Measurements from ENCODE around the gene CYLD. TPM values are rescaled to one million over a fixed set of nuclear protein-coding genes. Genes with fewer than 3 reads are reported as not detected.
A peak's percentile ranks its signal among the peaks of the same experiment; 100 is the strongest.

Gene CYLD
- total RNA-seq, 1 experiment from 2014 or later = 9.8 TPM

- Mint-ChIP-seq H3K4me3 (ENCODE audit: unreplicated experiment) (peak overlapping the region; percentile 78), H3K36me3 (ENCODE audit: insufficient read depth, unreplicated experiment) (peaks cover 10% of the 10 kb centered on the region), H3K27ac (ENCODE audit: unreplicated experiment) (no peak overlapping the region), H3K9me3 (ENCODE audit: unreplicated experiment) (no peaks in the 10 kb centered on the region), H3K4me1 (ENCODE audit: low read depth, unreplicated experiment) (no peaks in the 10 kb centered on the region), H3K27me3 (ENCODE audit: insufficient read depth, unreplicated experiment) (peaks cover 10% of the 10 kb centered on the region)
- TF ChIP-seq CTCF (IDR thresholded peaks at IDR 0.05; ENCODE audit: insufficient read depth in 1 of 2, low read depth in 1 of 2, low read length in 1 of 2, severe bottlenecking in 1 of 2, unreplicated experiment in 1 of 2) = no peak
- Histone ChIP-seq H3K36me3 (ENCODE audit: control insufficient read depth, insufficient read depth, low read length) (no peaks in the 10 kb centered on the region), H3K4me3 (ENCODE audit: low read depth, low read length) (peak overlapping the region; percentile 24), H3K27me3 (replicated peaks; ENCODE audit: control insufficient read depth, insufficient read depth, low read length) (peaks cover 1% of the 10 kb centered on the region; the same call in 1 of the 2 replicates), H3K4me1 (no peaks in the 10 kb centered on the region; the same call in 1 of the 2 replicates), H3K9me3 (no peaks in the 10 kb centered on the region)
- BruUV-seq (replicated peaks) = no TSS peak
- POLR2A ChIA-PET = interaction anchor here (0.8 kb wide), 1 partner anchor 65 kb away, joined by 3 read pairs; no protein-coding TSS in a partner anchor
- intact Hi-C loops (cut with micrococcal nuclease; ENCODE audit: unreplicated experiment) = loop anchor here (1.0 to 10.0 kb wide), 5 partner anchors 22 to 417 kb away; partner anchors contain the start of gene NKD1
- CTCF ChIA-PET = interaction anchor here (0.7 to 1.4 kb wide), 10 partner anchors 21 to 716 kb away, joined by 3 to 47 read pairs (median 4); partner anchors contain the start of gene CNEP1R1
- DNase-seq = peak in 1 of 2 experiments; percentile 9
Observed at GRCh38 chr16:50741225-50741780, 583 bp upstream of the CYLD start.

DNA sequence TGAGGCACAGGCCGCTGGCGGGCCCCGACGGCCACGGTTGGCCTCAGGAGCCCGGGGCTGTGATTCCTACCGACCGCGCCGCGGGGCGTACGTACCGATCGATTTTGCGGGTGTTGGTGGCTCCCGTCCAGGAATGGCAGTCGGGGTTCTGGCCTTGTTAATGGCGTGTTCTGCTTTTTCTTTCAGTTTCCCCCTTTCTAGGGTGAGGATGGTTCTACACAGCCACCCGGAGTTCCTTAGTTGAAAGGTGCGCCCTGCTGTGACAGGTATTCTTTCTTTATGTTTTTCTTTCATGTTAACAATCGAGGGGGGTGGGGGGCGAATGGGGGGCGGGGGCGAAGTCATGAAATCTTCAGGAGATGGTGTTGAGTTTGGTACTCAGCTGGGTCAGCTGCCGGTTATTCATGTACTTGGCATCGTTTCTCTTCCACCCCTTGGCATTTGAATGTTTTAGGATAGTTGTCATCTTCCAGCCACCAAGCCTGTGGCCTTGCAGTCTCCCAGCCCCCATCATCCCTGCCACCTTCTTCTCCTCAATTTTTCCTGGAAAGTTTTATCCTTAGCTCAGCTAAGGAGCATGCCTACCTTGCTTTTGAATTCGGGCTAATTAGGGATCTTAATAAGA lies 802 bp downstream of the CYLD start:
- Mint-ChIP-seq H3K9me3 (ENCODE audit: unreplicated experiment) (no peaks in the 10 kb centered on the region), H3K4me1 (ENCODE audit: low read depth, unreplicated experiment) (no peaks in the 10 kb centered on the region), H3K27ac (ENCODE audit: unreplicated experiment) (no peak overlapping the region), H3K4me3 (ENCODE audit: unreplicated experiment) (peak overlapping the region; percentile 78), H3K27me3 (ENCODE audit: insufficient read depth, unreplicated experiment) (peaks cover 4% of the 10 kb centered on the region), H3K36me3 (ENCODE audit: insufficient read depth, unreplicated experiment) (peaks cover 10% of the 10 kb centered on the region)
- Histone ChIP-seq H3K9me3 (no peaks in the 10 kb centered on the region), H3K27me3 (replicated peaks; ENCODE audit: control insufficient read depth, insufficient read depth, low read length) (no peaks in the 10 kb centered on the region), H3K36me3 (ENCODE audit: control insufficient read depth, insufficient read depth, low read length) (no peaks in the 10 kb centered on the region), H3K4me1 (no peaks in the 10 kb centered on the region; the same call in 1 of the 2 replicates), H3K4me3 (ENCODE audit: low read depth, low read length) (peak overlapping the region; percentile 76)
- ChIA-PET POLR2A (no interaction called here), CTCF (no interaction called here)
- DNase-seq = peak in 1 of 2 experiments; percentile 11
- intact Hi-C loops (cut with micrococcal nuclease; ENCODE audit: unreplicated experiment) = loop anchor here (5.0 to 10.0 kb wide), 2 partner anchors 195 to 418 kb away; partner anchors contain the start of gene NKD1
- BruUV-seq (replicated peaks) = no TSS peak
- TF ChIP-seq CTCF (IDR thresholded peaks at IDR 0.05; ENCODE audit: insufficient read depth in 1 of 2, low read depth in 1 of 2, low read length in 1 of 2, severe bottlenecking in 1 of 2, unreplicated experiment in 1 of 2) = no peak

DNA sequence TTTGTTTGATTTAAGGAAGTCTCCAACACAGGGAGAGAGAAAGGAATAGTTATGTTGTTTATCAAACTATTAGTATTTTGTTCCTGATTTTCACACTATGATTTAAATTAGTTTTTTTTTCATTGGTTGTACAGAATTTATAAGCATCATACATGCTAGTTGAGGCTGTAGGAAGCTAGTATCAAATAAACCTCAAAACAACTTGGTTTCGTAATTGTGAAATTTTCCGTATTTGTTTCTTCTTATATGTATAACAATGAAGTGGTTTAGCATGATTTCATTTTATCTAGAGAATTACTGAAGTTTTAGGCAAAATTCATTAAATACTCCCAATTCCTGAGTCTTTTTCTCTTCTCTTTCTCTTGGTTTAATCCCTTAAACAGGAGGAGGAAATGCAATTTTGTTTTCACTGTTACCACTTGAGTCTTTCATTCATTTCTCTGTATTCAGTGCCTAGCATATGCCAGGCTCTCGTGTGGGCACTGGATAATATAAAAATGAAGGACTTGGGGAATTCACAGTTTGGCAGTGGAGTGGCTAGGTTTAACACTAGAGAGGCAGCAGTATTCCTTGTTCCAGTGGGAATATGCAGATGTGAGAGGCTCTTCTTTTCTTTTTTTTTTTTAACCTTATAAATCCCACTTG lies 1.8 kb downstream of the CYLD start:
- ChIA-PET POLR2A (no interaction called here), CTCF (interaction anchor here (0.8 kb wide), 1 partner anchor 62 kb away, joined by 5 read pairs; no protein-coding TSS in a partner anchor)
- TF ChIP-seq CTCF (IDR thresholded peaks at IDR 0.05; ENCODE audit: insufficient read depth in 1 of 2, low read depth in 1 of 2, low read length in 1 of 2, severe bottlenecking in 1 of 2, unreplicated experiment in 1 of 2) = no peak
- Mint-ChIP-seq H3K27me3 (ENCODE audit: insufficient read depth, unreplicated experiment) (peaks cover 4% of the 10 kb centered on the region), H3K9me3 (ENCODE audit: unreplicated experiment) (no peaks in the 10 kb centered on the region), H3K27ac (ENCODE audit: unreplicated experiment) (no peak overlapping the region), H3K36me3 (ENCODE audit: insufficient read depth, unreplicated experiment) (peaks cover 10% of the 10 kb centered on the region), H3K4me1 (ENCODE audit: low read depth, unreplicated experiment) (no peaks in the 10 kb centered on the region), H3K4me3 (ENCODE audit: unreplicated experiment) (peak overlapping the region; percentile 78)
- BruUV-seq (replicated peaks) = no TSS peak
- Histone ChIP-seq H3K36me3 (ENCODE audit: control insufficient read depth, insufficient read depth, low read length) (no peaks in the 10 kb centered on the region), H3K4me1 (no peaks in the 10 kb centered on the region; the same call in 1 of the 2 replicates), H3K4me3 (ENCODE audit: low read depth, low read length) (no peak overlapping the region), H3K9me3 (no peaks in the 10 kb centered on the region), H3K27me3 (replicated peaks; ENCODE audit: control insufficient read depth, insufficient read depth, low read length) (no peaks in the 10 kb centered on the region)
- DNase-seq = no peak
- intact Hi-C loops (cut with micrococcal nuclease; ENCODE audit: unreplicated experiment) = loop anchor here (5.0 to 10.0 kb wide), 2 partner anchors 196 to 419 kb away; partner anchors contain the start of gene NKD1

All from Caco-2 (cell line).